SH-SY5Y (cell line): Measurements from ENCODE around the gene KNL1.

ENCODE experiments used
- GATA2 ChIP-seq: IDR thresholded peaks from 2 replicates; pipeline ENCODE4 v1.6.1; 2011; ENCODE audit warnings: mild to moderate bottlenecking, low read depth, low read length
- GATA3 ChIP-seq: IDR thresholded peaks from 2 replicates; pipeline ENCODE4 v1.6.1; 2011; ENCODE audit warnings: low read depth, mild to moderate bottlenecking, low read length, moderate library complexity

KNL1 gene

DNA sequence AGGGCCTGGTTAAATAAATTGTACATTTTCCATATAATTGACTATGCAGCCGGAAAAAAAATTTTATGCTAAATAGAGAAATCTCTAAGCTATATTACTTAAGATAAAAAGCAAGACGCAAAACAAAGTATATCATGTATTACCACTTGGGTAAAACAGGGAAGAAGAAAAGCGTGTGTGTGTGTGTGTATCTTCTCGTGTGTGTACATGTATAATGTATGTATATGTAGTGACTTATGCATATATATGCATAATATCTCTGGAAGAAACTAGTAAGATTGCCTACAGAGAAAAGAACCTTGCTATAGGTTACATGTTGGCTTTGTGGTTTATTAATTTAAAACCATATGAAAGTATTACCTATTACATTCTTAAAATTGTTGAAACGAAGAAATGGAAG lies 19.0 kb downstream of the KNL1 start:
- TF ChIP-seq GATA2, result no peak
- TF ChIP-seq GATA3, result no peak

- TF ChIP-seq GATA2 (no peak), GATA3 (no peak)
These were observed 24.0 kb downstream of the KNL1 start for GRCh38 chr15:40618023-40618422.

GRCh38 chr15:40618906-40619305 lies 24.9 kb downstream of the KNL1 start:
- TF ChIP-seq GATA3 (no peak), GATA2 (no peak)

GRCh38 chr15:40623361-40623760 lies 29.3 kb downstream of the KNL1 start:
- TF ChIP-seq GATA2 (no peak), GATA3 (no peak)

DNA sequence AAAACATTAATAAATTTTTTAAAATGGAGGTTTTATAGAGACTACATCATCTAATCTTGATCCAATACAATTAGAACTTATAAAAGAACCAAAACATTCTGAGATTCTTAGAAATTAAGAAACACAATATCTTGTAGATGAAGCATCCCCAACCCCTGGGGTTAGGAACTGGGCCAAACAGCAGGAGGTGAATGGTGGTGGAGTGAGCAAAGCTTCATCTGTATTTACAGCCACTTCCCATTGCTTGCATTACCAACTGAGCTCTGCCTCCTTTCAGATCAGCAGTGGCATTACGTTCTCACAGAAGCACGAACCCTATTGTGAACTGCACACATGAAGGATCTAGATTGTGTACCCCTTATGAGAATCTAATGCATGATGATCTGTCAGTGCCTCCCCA lies 36.3 kb downstream of the KNL1 start:
- TF ChIP-seq GATA3 (no peak), GATA2 (no peak)

- TF ChIP-seq GATA3 (no peak), GATA2 (no peak)
These were observed 39.1 kb downstream of the KNL1 start for GRCh38 chr15:40633178-40633577.

- TF ChIP-seq GATA2, result no peak
- no peak for TF ChIP-seq GATA3
These were observed 43.2 kb downstream of the KNL1 start for GRCh38 chr15:40637221-40637745.

GRCh38 chr15:40639677-40640076 lies 45.6 kb downstream of the KNL1 start:
- TF ChIP-seq GATA2, result no peak
- no peak for TF ChIP-seq GATA3

DNA sequence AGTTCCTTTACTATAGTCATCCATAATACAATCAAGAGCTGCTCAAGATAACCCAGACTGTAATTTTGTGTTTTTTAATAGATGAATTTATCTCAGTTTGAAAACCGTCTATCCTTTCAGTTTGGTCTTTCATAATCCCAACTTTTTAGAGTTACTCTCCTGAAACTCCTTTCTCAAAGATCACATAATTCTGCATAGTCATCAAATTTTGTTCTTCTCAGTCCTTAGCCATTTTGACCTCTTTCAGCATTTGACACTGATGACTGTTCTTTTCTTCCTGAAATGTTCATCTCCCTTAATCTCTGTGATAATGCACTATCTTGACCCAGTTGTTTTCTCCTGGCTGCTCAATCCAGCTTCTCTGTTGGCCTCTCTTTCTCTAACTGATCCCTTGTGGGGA lies 53.5 kb downstream of the KNL1 start:
- no peak for TF ChIP-seq GATA2
- TF ChIP-seq GATA3, result no peak

DNA sequence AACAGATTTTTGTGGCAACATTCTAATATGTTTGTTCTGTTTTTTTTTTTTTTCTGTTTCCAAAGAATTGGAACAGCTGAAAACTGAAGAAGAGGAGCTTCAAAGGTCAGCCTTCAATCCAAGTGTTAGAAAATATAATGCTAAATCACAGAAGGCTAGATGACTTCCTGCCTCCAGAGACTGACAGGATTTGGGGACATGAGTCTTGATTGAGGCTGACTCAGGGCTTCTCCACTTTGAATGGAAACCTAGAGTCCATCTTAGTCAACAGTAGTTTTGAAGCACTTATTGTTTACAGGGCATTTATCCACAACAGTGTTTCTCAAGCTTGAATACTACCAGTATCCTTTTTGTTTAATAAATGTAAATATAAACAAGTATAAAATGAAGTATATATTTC lies 56.4 kb downstream of the KNL1 start:
- TF ChIP-seq GATA2, result no peak
- no peak for TF ChIP-seq GATA3

GRCh38 chr15:40660686-40661085 lies 66.6 kb downstream of the KNL1 start:
- TF ChIP-seq GATA3 (no peak), GATA2 (no peak)

GRCh38 chr15:40664909-40665308 lies 70.9 kb downstream of the KNL1 start:
- TF ChIP-seq GATA2 (no peak), GATA3 (no peak)

GRCh38 chr15:40680151-40680550 lies 86.1 kb downstream of the KNL1 start:
- TF ChIP-seq GATA3 (no peak), GATA2 (no peak)

DNA sequence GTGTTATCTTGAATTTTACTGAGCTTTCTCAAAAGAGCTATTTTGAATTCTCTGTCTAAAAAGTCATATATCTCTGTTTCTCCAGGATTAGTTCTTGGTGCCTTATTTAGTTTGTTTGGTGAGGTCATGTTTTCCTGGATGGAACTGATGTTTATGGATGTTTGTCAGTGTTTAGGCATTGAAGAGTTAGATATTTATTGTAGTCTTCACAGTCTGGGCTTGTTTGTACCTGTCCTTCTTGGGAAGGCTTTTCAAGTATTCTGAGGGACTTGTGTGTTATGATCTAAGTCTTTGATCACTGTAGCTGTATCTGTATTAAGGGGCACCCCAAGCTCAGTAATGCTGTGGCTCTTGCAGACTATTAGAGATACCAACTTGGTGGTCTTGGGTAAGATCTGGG lies 90.3 kb downstream of the KNL1 start:
- TF ChIP-seq GATA3 (no peak), GATA2 (no peak)

- no peak for TF ChIP-seq GATA2
- no peak for TF ChIP-seq GATA3
These were observed 91.3 kb downstream of the KNL1 start for GRCh38 chr15:40685376-40685775.
